Breast epithelium (tissue), 3 donors: Measurements from ENCODE around the gene NAXE.

Source experiments
- CTCF ChIP-seq, 3 donors: fragments of 450-650 bp; IDR thresholded peaks; one replicate each; pipeline ENCODE4 v1.5.1; 2016 to 2017; ENCODE audit warnings: antibody characterized with exemption in 3 of 3, mild to moderate bottlenecking in 3 of 3, moderate library complexity in 3 of 3
- POLR2A ChIP-seq: fragments of 450-650 bp; IDR thresholded peaks from one replicate; pipeline ENCODE4 v1.6.1; 2016; ENCODE audit warnings: antibody characterized with exemption, mild to moderate bottlenecking, moderate library complexity
- POLR2AphosphoS5 ChIP-seq, 3 donors: sonication (generic); formaldehyde crosslinking; IDR thresholded peaks; one replicate each; pipeline ENCODE4 v1.6.1; 2017; ENCODE audit warnings: antibody characterized with exemption in 3 of 3

- TF ChIP-seq CTCF (IDR thresholded peaks at IDR 0.05) = no peak
- no peak for TF ChIP-seq POLR2AphosphoS5 (IDR thresholded peaks at IDR 0.05)
- no peak for TF ChIP-seq POLR2A
Observed at GRCh38 chr1:156586892-156587477, 4.6 kb upstream of the NAXE start.
